ENCODE results near the gene TXN2.
A peak's percentile ranks its signal among the peaks of the same experiment; 100 is the strongest.

GRCh38 chr22:36506637-36507517 lies 25.4 kb upstream of the TXN2 start, which contains the start of gene FOXRED2:
- TF ChIP-seq CTCF (IDR thresholded peaks at IDR 0.05) (no peak), EP300 (IDR thresholded peaks at IDR 0.05) (no peak), POLR2A (IDR thresholded peaks at IDR 0.05) (peak; percentile 71 to 86), POLR2AphosphoS5 (IDR thresholded peaks at IDR 0.05) (peak; percentile 80)
